MM.1S (cell line): ENCODE measurements around the gene RNF113A.
"Not testable (repeated sequence)": the region's sequence is repeated elsewhere in the genome, so short reads cannot be mapped to it uniquely, and the experiment has no call there.

Source experiments
- DNase-seq: peaks from one replicate; pipeline ENCODE4 v3.0.0-alpha.2; 2015
- H2AFZ ChIP-seq: fragments of 300-600 bp; sonication (generic); 2 replicates; pipeline ENCODE4 v1.6.0; 2016; ENCODE audit warnings: antibody characterized with exemption, low read length
- H3F3A ChIP-seq: fragments of 300-600 bp; sonication (generic); 2 replicates; pipeline ENCODE4 v1.6.1; 2016; ENCODE audit warnings: mild to moderate bottlenecking, antibody characterized with exemption, low read length, moderate library complexity, mixed read lengths; ENCODE audit not compliant: insufficient read depth
- H3K27ac ChIP-seq: fragments of 300-600 bp; sonication (generic); 2 replicates; pipeline ENCODE4 v1.5.1; 2016; ENCODE audit warnings: mild to moderate bottlenecking, low read length
- H3K27me3 ChIP-seq: fragments of 300-600 bp; sonication (generic); replicated peaks from 2 replicates; pipeline ENCODE4 v1.6.0; 2016; ENCODE audit warnings: low read length; ENCODE audit not compliant: insufficient read depth
- H3K36me3 ChIP-seq: fragments of 300-600 bp; sonication (generic); replicated peaks from 2 replicates; pipeline ENCODE4 v1.6.1; 2016; ENCODE audit warnings: mild to moderate bottlenecking, low read length, mixed read lengths; ENCODE audit not compliant: insufficient read depth
- H3K4me1 ChIP-seq: fragments of 300-600 bp; sonication (generic); 2 replicates; pipeline ENCODE4 v1.6.1; 2016; ENCODE audit warnings: low read length, mixed read lengths
- H3K4me2 ChIP-seq: fragments of 300-600 bp; sonication (generic); 2 replicates; pipeline ENCODE4 v1.6.0; 2016; ENCODE audit warnings: low read depth, low read length
- H3K4me3 ChIP-seq: fragments of 300-600 bp; sonication (generic); 2 replicates; pipeline ENCODE4 v1.5.1; 2016; ENCODE audit warnings: low read length, mixed read lengths
- H3K79me2 ChIP-seq: fragments of 300-600 bp; sonication (generic); 2 replicates; pipeline ENCODE4 v1.6.1; 2016; ENCODE audit warnings: mixed run types, low read length, mixed read lengths
- H3K9ac ChIP-seq: fragments of 300-600 bp; sonication (generic); 2 replicates; pipeline ENCODE4 v1.6.1; 2016; ENCODE audit warnings: low read length, mixed read lengths
- H3K9me2 ChIP-seq: fragments of 300-600 bp; sonication (generic); replicated peaks from 2 replicates; pipeline ENCODE4 v1.6.1; 2016; ENCODE audit warnings: mild to moderate bottlenecking, low read length, mixed read lengths; ENCODE audit not compliant: insufficient read depth
- H3K9me3 ChIP-seq: fragments of 300-600 bp; sonication (generic); replicated peaks from 2 replicates; pipeline ENCODE4 v1.6.1; 2016; ENCODE audit warnings: mild to moderate bottlenecking, low read length, mixed read lengths; ENCODE audit not compliant: insufficient read depth
- H4K20me1 ChIP-seq: fragments of 300-600 bp; sonication (generic); 2 replicates; pipeline ENCODE4 v1.6.1; 2016; ENCODE audit warnings: mild to moderate bottlenecking, low read length, moderate library complexity, mixed read lengths; ENCODE audit not compliant: insufficient read depth
- EZH2 ChIP-seq: fragments of 300-600 bp; sonication (generic); optimal IDR thresholded peaks from 2 replicates; pipeline ENCODE3; 2017; ENCODE audit warnings: low read depth, mild to moderate bottlenecking, antibody characterized with exemption, low read length, mixed read lengths
- EZH2phosphoT487 ChIP-seq: fragments of 300-600 bp; sonication (generic); IDR thresholded peaks from 2 replicates; pipeline ENCODE4 v1.6.1; 2018; ENCODE audit warnings: antibody characterized with exemption, low read length
- TF ChIP-seq, protein P1 (sequence below): fragments of 300-600 bp; sonication (generic); IDR thresholded peaks from 2 replicates; pipeline ENCODE4 v1.5.1; 2016; ENCODE audit warnings: antibody characterized with exemption, low read length, mixed read lengths

RNF113A gene

DNA sequence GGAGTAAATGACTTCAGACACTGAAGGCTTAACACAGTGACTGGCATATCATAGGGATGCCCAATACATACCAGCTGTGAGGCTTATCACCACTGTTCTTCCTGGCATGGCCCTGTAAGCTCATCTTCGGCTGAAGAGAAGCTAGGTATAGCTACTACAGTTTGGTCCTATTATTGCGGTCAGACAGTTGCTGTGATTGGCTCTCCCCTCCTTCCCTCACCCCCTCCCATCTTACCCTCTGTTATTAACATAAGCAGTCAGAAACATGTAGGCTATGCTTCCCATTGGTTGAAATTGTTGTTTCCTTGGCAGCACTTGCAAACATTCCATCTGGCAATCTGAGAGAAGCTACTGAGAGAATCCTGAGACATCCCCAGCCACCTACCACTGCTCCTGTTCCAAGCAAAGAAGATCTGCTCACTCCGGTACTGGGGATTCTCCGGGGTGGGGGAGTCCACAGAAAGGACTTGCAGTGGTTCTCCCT lies 24.4 kb upstream of the RNF113A start, which contains the start of gene AKAP14:
AKAP14 (plus strand) TSS at position 51 of the 484 bp plus-strand sequence. CDS start 7,331 bp downstream, outside the sequence.
- DNase-seq = no peak
- H3K79me2 ChIP-seq = no peaks in the 10 kb centered on the region
- no peaks in the 10 kb centered on the region for H4K20me1 ChIP-seq
- no peak within 1 kb of the TSS for H3K9ac ChIP-seq
- no peaks in the 10 kb centered on the region for H3K9me2 ChIP-seq
- no peaks in the 10 kb centered on the region for H3K9me3 ChIP-seq
- no peak within 1 kb of the TSS for H2AFZ ChIP-seq
- no peaks in the 10 kb centered on the region for H3K4me1 ChIP-seq
- H3F3A ChIP-seq = no peaks in the 10 kb centered on the region
- no peaks in the 10 kb centered on the region for H3K36me3 ChIP-seq
- no peaks in the 10 kb centered on the region for H3K27me3 ChIP-seq
- TF ChIP-seq EZH2 = no peak
- TF ChIP-seq, protein P1, sequence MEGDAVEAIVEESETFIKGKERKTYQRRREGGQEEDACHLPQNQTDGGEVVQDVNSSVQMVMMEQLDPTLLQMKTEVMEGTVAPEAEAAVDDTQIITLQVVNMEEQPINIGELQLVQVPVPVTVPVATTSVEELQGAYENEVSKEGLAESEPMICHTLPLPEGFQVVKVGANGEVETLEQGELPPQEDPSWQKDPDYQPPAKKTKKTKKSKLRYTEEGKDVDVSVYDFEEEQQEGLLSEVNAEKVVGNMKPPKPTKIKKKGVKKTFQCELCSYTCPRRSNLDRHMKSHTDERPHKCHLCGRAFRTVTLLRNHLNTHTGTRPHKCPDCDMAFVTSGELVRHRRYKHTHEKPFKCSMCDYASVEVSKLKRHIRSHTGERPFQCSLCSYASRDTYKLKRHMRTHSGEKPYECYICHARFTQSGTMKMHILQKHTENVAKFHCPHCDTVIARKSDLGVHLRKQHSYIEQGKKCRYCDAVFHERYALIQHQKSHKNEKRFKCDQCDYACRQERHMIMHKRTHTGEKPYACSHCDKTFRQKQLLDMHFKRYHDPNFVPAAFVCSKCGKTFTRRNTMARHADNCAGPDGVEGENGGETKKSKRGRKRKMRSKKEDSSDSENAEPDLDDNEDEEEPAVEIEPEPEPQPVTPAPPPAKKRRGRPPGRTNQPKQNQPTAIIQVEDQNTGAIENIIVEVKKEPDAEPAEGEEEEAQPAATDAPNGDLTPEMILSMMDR = no peak
- TF ChIP-seq EZH2phosphoT487 = no peak
- H3K27ac ChIP-seq = no peak within 1 kb of the TSS
- no peak within 1 kb of the TSS for H3K4me3 ChIP-seq
- H3K4me2 ChIP-seq = no peak within 1 kb of the TSS

DNA sequence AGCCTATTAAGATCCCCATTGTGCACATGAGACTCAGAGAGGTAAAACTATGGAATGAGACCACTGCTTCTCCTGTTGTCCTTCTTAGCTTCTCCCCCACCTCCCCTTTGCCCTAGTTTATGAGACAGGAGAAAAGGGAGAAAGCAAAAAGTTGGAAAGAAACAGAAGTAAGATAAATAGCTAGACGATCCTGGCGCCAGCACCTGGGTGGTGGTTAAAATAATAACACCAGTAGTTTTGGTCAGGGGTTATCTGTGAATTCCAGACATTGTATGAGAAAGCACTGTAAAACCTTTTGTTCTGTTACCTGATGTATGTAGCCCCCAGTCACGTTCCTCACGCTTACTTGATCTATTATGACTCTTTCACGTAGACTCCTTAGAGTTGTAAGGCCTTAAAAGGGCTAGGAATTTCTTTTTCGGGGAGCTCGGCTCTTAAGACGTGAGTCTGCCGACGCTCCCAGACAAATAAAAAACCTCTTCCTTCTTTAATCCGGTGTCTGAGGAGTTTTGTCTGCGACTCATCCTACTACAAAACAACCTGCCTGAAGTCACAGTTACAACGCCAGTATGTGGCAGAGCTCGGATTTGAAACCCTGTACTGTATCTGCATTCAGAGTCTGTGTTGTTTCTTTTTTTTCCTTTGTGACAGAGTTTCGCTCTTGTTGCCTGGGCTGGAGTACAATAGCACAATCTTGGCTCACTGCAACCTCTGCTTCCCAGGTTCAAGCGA lies 20.6 kb upstream of the RNF113A start:
- not testable (repeated sequence) for H3K4me1 ChIP-seq, H3K36me3 ChIP-seq, H4K20me1 ChIP-seq, H3K9ac ChIP-seq, H3K27ac ChIP-seq, H3K27me3 ChIP-seq, H3K79me2 ChIP-seq, H2AFZ ChIP-seq, H3F3A ChIP-seq, H3K9me3 ChIP-seq, H3K4me3 ChIP-seq, H3K9me2 ChIP-seq, DNase-seq, H3K4me2 ChIP-seq

DNA sequence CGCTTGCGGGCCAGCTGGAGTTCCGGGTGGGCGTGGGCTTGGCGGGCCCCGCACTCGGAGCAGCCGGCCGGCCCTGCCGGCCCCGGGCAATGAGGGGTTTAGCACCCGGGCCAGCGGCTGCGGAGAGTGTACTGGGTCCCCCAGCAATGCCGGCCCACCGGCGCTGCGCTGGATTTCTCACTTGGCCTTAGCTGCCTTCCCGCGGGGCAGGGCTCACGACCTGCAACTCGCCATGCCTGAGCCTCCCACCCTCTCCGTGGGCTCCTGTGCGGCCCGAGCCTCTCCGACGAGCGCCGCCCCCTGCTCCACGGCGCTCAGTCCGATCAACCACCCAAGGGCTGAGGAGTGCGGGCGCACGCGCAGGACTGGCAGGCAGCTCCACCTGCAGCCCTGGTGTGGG lies 19.1 kb upstream of the RNF113A start:
- not testable (repeated sequence) for H3K79me2 ChIP-seq, H3K4me1 ChIP-seq, H3K9me2 ChIP-seq, H3K9ac ChIP-seq, H3K4me2 ChIP-seq, H3K9me3 ChIP-seq, H3K27ac ChIP-seq, H4K20me1 ChIP-seq, H2AFZ ChIP-seq, H3F3A ChIP-seq, H3K4me3 ChIP-seq, H3K27me3 ChIP-seq, DNase-seq, H3K36me3 ChIP-seq

DNA sequence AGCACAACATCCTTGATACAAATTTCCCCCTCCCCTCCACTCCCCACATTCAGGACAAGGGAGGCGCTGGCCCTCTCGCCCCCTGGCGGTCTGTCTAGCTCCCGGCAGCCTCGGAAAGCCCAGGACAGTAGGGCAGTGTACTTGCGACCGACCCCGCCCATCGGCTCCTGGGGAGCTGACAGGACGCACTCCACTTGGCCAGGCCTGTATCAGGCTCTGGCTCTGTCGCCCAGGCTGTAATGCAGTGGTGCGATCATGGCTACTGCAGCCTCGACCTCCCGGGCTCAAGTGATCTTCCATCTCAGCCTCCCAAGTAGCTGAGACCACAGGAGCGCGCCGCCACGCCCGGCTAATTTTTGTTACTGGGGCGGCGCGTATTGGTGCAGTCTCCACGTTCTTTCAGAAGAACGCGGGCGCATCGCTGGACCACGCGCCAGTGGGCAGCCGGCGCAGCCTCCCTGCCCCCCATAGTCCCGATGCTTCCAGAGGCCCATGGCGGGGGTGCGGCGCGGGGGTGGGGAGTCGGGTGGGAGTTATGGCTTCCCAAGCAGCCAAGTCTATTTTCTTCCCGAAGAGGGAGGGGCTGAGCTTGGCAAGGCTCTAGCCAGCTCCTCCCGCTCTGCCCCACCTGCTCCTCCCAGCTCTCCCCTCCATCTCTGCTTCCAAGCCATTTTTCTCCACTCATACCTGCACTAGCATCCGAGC lies 16.3 kb upstream of the RNF113A start:
- Histone ChIP-seq H3K9me2 (no peaks in the 10 kb centered on the region), H3K27ac (no peak overlapping the region), H3K4me1 (peaks cover 2% of the 10 kb centered on the region; the same call in 1 of the 2 replicates), H3K9me3 (no peaks in the 10 kb centered on the region), H3F3A (0 out of 2 replicates have a peak, but pooled peaks cover 5% of the 10 kb centered on the region), H4K20me1 (no peaks in the 10 kb centered on the region), H3K4me2 (no peak overlapping the region), H3K4me3 (no peak overlapping the region), H2AFZ (no peak overlapping the region), H3K9ac (no peak overlapping the region), H3K27me3 (no peaks in the 10 kb centered on the region), H3K36me3 (no peaks in the 10 kb centered on the region), H3K79me2 (no peaks in the 10 kb centered on the region)
- TF ChIP-seq, protein P1 = peak; percentile 23; the same call in 1 of the 2 replicates
- TF ChIP-seq EZH2 = no peak
- no peak for TF ChIP-seq EZH2phosphoT487
- no peak for DNase-seq
